ENCODE data around the gene CDC42EP5.

CDC42EP5 gene

GRCh38 chr19:54457773-54458647 is 15.1 kb downstream of the CDC42EP5 start:
- no peak overlapping the region for H3K4me3 ChIP-seq (replicated peaks; ENCODE audit: low read depth, low read length)
- no peaks in the 10 kb centered on the region for H3K27me3 ChIP-seq (replicated peaks; ENCODE audit: control insufficient read depth, insufficient read depth, low read length)
- DNase-seq (ENCODE audit: extremely low read depth, insufficient read length) = no peak
- no peak for TF ChIP-seq CTCF (IDR thresholded peaks at IDR 0.05; ENCODE audit: insufficient read depth, low read length, poor library complexity, severe bottlenecking)
- peaks cover 77% of the 10 kb centered on the region for H3K36me3 ChIP-seq (ENCODE audit: control insufficient read depth, insufficient read depth, low read length)

GRCh38 chr19:54456423-54457373 is 16.4 kb downstream of the CDC42EP5 start:
- H3K4me3 ChIP-seq (replicated peaks; ENCODE audit: low read depth, low read length) = no peak overlapping the region
- no peaks in the 10 kb centered on the region for H3K27me3 ChIP-seq (replicated peaks; ENCODE audit: control insufficient read depth, insufficient read depth, low read length)
- DNase-seq (ENCODE audit: extremely low read depth, insufficient read length) = no peak
- no peak for TF ChIP-seq CTCF (IDR thresholded peaks at IDR 0.05; ENCODE audit: insufficient read depth, low read length, poor library complexity, severe bottlenecking)
- peaks cover 82% of the 10 kb centered on the region for H3K36me3 ChIP-seq (ENCODE audit: control insufficient read depth, insufficient read depth, low read length)

GRCh38 chr19:54455786-54456422 is 17.2 kb downstream of the CDC42EP5 start:
- H3K27me3 ChIP-seq (replicated peaks; ENCODE audit: control insufficient read depth, insufficient read depth, low read length) = no peaks in the 10 kb centered on the region
- H3K4me3 ChIP-seq (replicated peaks; ENCODE audit: low read depth, low read length) = no peak overlapping the region
- peaks cover 84% of the 10 kb centered on the region for H3K36me3 ChIP-seq (ENCODE audit: control insufficient read depth, insufficient read depth, low read length)
- no peak for TF ChIP-seq CTCF (IDR thresholded peaks at IDR 0.05; ENCODE audit: insufficient read depth, low read length, poor library complexity, severe bottlenecking)
- no peak for DNase-seq (ENCODE audit: extremely low read depth, insufficient read length)

- no peak for DNase-seq (ENCODE audit: extremely low read depth, insufficient read length)
- no peak overlapping the region for H3K4me3 ChIP-seq (replicated peaks; ENCODE audit: low read depth, low read length)
- peaks cover 77% of the 10 kb centered on the region for H3K36me3 ChIP-seq (ENCODE audit: control insufficient read depth, insufficient read depth, low read length)
- TF ChIP-seq CTCF (IDR thresholded peaks at IDR 0.05; ENCODE audit: insufficient read depth, low read length, poor library complexity, severe bottlenecking) = no peak
- H3K27me3 ChIP-seq (replicated peaks; ENCODE audit: control insufficient read depth, insufficient read depth, low read length) = no peaks in the 10 kb centered on the region
Observed at GRCh38 chr19:54454781-54455675, 18.1 kb downstream of the CDC42EP5 start.

Measured in GM06990 (cell line).